PC-9 (cell line): ENCODE data around the gene DYRK2. TPM values are rescaled to one million over a fixed set of nuclear protein-coding genes. Genes with fewer than 3 reads are reported as not detected.

Experiments
- BruUV-seq: library from RNA; stranded (reverse); fragments of 400-500 nt; replicated peaks from 2 replicates; lab custom pipeline; 2021; lab: Mats Ljungman, UMichigan
- CTCF ChIA-PET: fragments of 300-600 bp; sonication (Branson Sonifier 250); formaldehyde crosslinking; loops from one replicate; lab custom pipeline; 2022; ENCODE audit warnings: antibody characterized with exemption; lab: Charles Lee
- POLR2A ChIA-PET: fragments of 300-600 bp; sonication (Branson Sonifier 250); formaldehyde crosslinking; loops from one replicate; lab custom pipeline; 2022; ENCODE audit warnings: antibody characterized with exemption; ENCODE audit not compliant: unreplicated experiment; lab: Charles Lee
- DNase-seq, 2 experiments: peaks; one replicate each; pipeline versions ENCODE4 v3.0.0 to v3.0.0-alpha.2; 2015 to 2022; ENCODE audit warnings: mixed read lengths in 1 of 2
- H2AFZ ChIP-seq: fragments of 200-600 bp; sonication (generic); 2 replicates; pipeline ENCODE4 v1.8.1; 2017; ENCODE audit warnings: antibody characterized with exemption
- H3F3A ChIP-seq: fragments of 200-600 bp; sonication (generic); 2 replicates; pipeline ENCODE4 v1.8.1; 2017; ENCODE audit warnings: antibody characterized with exemption, mild to moderate bottlenecking, low read depth; ENCODE audit not compliant: insufficient read depth
- H3K27ac ChIP-seq: fragments of 200-600 bp; sonication (generic); 2 replicates; pipeline ENCODE4 v1.6.1; 2016; ENCODE audit warnings: mixed run types
- H3K27me3 ChIP-seq: fragments of 200-600 bp; sonication (generic); 2 replicates; pipeline ENCODE4 v1.6.1; 2016; ENCODE audit warnings: low read depth, mixed run types; ENCODE audit not compliant: insufficient read depth
- H3K36me3 ChIP-seq: fragments of 200-600 bp; sonication (generic); 2 replicates; pipeline ENCODE4 v1.6.1; 2016; ENCODE audit warnings: low read depth, mixed run types
- H3K4me1 ChIP-seq: fragments of 200-600 bp; sonication (generic); replicated peaks from 2 replicates; pipeline ENCODE4 v1.6.1; 2016; ENCODE audit warnings: mixed run types; ENCODE audit not compliant: insufficient read depth
- H3K4me2 ChIP-seq: fragments of 200-600 bp; sonication (generic); 2 replicates; pipeline ENCODE4 v1.6.1; 2017; ENCODE audit warnings: mixed run types
- H3K4me3 ChIP-seq: fragments of 200-600 bp; sonication (generic); 2 replicates; pipeline ENCODE4 v1.6.1; 2016; ENCODE audit warnings: mixed run types
- H3K79me2 ChIP-seq: fragments of 200-600 bp; sonication (generic); 2 replicates; pipeline ENCODE4 v1.6.1; 2017; ENCODE audit warnings: low read depth, mixed run types
- H3K9me2 ChIP-seq: fragments of 200-600 bp; sonication (generic); 2 replicates; pipeline ENCODE4 v1.8.1; 2017; ENCODE audit warnings: mild to moderate bottlenecking; ENCODE audit not compliant: insufficient read depth
- H3K9me3 ChIP-seq: fragments of 200-600 bp; sonication (generic); 2 replicates; pipeline ENCODE4 v1.8.1; 2016; ENCODE audit warnings: low read depth; ENCODE audit not compliant: insufficient read depth
- H4K20me1 ChIP-seq: fragments of 200-600 bp; sonication (generic); 2 replicates; pipeline ENCODE4 v1.8.1; 2017; ENCODE audit not compliant: insufficient read depth
- CTCF ChIP-seq: fragments of 200-600 bp; sonication (generic); conservative IDR thresholded peaks from 2 replicates; pipeline ENCODE4 v1.6.1; 2017; ENCODE audit warnings: mixed run types, antibody characterized with exemption, mild to moderate bottlenecking, moderate library complexity
- EZH2 ChIP-seq: fragments of 200-600 bp; sonication (generic); IDR thresholded peaks from 2 replicates; pipeline ENCODE4 v1.8.0; 2017; ENCODE audit warnings: antibody characterized with exemption, low read depth
- intact Hi-C: fragments of 100-400 bp; cut with micrococcal nuclease; formaldehyde crosslinking; loops from one replicate; pipeline ENCODE4 v1.10.0; 2022; ENCODE audit not compliant: unreplicated experiment
- total RNA-seq: library from RNA; stranded (reverse); gene quantifications from 2 replicates; pipeline ENCODE4 v1.2.3, GENCODE V29; 2021

Gene DYRK2
- total RNA-seq, 1 experiment from 2014 or later = 42.9 TPM

- no peak for DNase-seq
- Histone ChIP-seq H3K4me1 (no peaks in the 10 kb centered on the region), H3K27me3 (no peaks in the 10 kb centered on the region), H3K4me2 (no peak overlapping the region), H2AFZ (no peak overlapping the region), H3K4me3 (no peak overlapping the region), H4K20me1 (peaks cover 5% of the 10 kb centered on the region), H3K79me2 (peaks cover 21% of the 10 kb centered on the region), H3F3A (peaks cover 18% of the 10 kb centered on the region; the same call in 1 of the 2 replicates), H3K36me3 (peaks cover 12% of the 10 kb centered on the region; the same call in 1 of the 2 replicates), H3K27ac (no peak overlapping the region), H3K9me2 (no peaks in the 10 kb centered on the region), H3K9me3 (no peaks in the 10 kb centered on the region)
- no peak for TF ChIP-seq CTCF
- TF ChIP-seq EZH2 = no peak
- POLR2A ChIA-PET = no interaction called here
- BruUV-seq = no TSS peak
- intact Hi-C loops = no loop called here
- CTCF ChIA-PET = interaction anchor here (0.7 kb wide), 1 partner anchor 939 kb away, joined by 5 read pairs; no protein-coding TSS in a partner anchor
Measured at GRCh38 chr12:67667276-67668073, 18.9 kb downstream of the DYRK2 start.

- Histone ChIP-seq H3K36me3 (no peaks in the 10 kb centered on the region), H4K20me1 (no peaks in the 10 kb centered on the region; the same call in 1 of the 2 replicates), H3K4me3 (no peak overlapping the region), H3K9me3 (no peaks in the 10 kb centered on the region), H3K4me2 (no peak overlapping the region), H3K27ac (no peak overlapping the region), H3K4me1 (no peaks in the 10 kb centered on the region), H3K79me2 (peaks cover 2% of the 10 kb centered on the region; the same call in 1 of the 2 replicates), H2AFZ (no peak overlapping the region), H3K27me3 (no peaks in the 10 kb centered on the region), H3F3A (peaks cover 18% of the 10 kb centered on the region; the same call in 1 of the 2 replicates), H3K9me2 (no peaks in the 10 kb centered on the region)
- intact Hi-C loops = no loop called here
- TF ChIP-seq EZH2 (no peak), CTCF (no peak)
- POLR2A ChIA-PET = no interaction called here
- BruUV-seq = no TSS peak
- no peak for DNase-seq
- CTCF ChIA-PET = no interaction called here
Measured at GRCh38 chr12:67669217-67669933, 20.8 kb downstream of the DYRK2 start.

GRCh38 chr12:67669934-67670631 is 21.5 kb downstream of the DYRK2 start:
- Histone ChIP-seq H3K79me2 (no peaks in the 10 kb centered on the region), H3K27me3 (no peaks in the 10 kb centered on the region), H3K9me3 (no peaks in the 10 kb centered on the region), H3K36me3 (no peaks in the 10 kb centered on the region), H2AFZ (no peak overlapping the region), H3K4me2 (no peak overlapping the region), H3K4me3 (no peak overlapping the region), H3K9me2 (no peaks in the 10 kb centered on the region), H3K27ac (no peak overlapping the region), H4K20me1 (no peaks in the 10 kb centered on the region; the same call in 1 of the 2 replicates), H3K4me1 (no peaks in the 10 kb centered on the region), H3F3A (peaks cover 18% of the 10 kb centered on the region; the same call in 1 of the 2 replicates)
- CTCF ChIA-PET = no interaction called here
- POLR2A ChIA-PET = no interaction called here
- intact Hi-C loops = no loop called here
- TF ChIP-seq EZH2 = no peak
- TF ChIP-seq CTCF = no peak
- DNase-seq = no peak
- no TSS peak for BruUV-seq
